Ureter (tissue), 1 donor: ENCODE results near the gene KIF3A. TPM values are rescaled to one million over a fixed set of nuclear protein-coding genes. Genes with fewer than 3 reads are reported as not detected.

Source experiments
- DNase-seq: peaks from one replicate; pipeline ENCODE4 v3.0.0-alpha.2; 2020; ENCODE audit warnings: low spot score
- total RNA-seq: library from RNA; stranded (reverse); gene quantifications from one replicate; pipeline ENCODE4 v1.2.4, GENCODE V29; 2023
- donor health status: DM: yes; HTN: yes; CAD: no.

The KIF3A gene
- total RNA-seq, 1 donor from 2014 or later, result 19.9 TPM

DNA sequence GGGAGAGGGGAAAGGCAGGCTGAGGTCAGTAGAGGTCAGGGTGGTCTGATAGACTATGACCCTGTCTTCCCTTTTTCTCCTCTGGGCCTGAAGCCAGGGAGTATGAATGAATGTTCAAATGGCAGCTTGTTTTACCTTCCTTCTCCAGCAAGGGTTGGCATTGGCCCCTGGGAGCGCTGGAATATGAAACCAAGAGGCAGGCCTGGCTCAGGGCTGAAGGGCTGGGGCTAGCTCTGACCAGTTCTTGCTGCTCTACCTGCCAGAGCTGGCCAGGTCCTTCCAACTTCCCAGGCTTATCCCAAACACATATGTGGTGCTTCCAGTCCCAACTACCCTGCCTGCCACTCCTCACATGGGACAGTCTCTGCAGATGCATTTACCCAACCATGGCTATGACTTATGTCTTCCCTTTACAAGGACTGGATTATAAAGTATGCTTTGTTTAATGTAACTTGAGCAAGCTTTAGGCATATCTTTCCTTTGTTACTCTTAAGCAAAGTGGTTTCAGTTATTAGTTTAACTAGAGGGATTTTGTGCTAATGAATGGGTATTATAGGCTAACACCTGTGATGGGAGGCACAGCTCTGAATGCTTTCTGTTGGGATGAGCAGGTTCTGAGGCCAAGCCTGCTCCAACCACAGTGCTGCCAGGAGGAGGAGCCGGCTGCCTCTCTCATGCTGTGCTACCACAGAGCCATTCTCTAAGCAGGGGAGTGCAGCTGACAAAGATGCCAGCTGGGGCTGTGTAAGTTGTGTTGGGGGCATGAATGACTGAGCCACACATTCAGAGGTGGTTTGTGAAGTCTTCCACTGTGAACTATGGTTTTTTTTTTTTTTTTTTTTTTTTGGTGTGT, 16.0 kb upstream of the KIF3A start:
- DNase-seq, result no peak

DNA sequence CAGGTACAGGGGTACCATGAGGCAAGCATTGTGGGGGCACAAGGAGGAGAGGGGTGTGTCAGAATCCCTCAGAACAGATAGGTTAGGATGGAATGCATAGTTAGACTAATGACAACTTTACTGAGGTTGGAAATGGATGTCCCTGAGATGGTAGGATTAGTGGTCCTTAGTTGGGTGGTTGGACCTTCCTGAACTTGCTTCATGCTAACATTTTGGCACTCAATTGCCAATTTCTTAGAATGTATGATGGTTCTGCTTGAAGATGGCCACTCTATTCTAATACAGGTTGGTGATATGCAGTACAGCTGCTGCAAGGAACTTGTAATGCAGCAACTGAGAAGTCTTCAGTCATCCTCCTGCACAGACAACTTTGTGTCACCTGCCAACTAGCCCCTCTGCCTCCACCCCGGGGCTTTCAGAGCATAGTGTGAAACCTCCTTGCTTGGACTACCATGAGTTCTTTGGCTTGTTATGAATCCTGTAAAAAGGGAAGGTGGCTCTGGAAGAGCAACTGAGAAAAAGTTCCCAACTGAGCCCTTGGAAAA, 15.3 kb upstream of the KIF3A start:
- DNase-seq, result no peak

DNA sequence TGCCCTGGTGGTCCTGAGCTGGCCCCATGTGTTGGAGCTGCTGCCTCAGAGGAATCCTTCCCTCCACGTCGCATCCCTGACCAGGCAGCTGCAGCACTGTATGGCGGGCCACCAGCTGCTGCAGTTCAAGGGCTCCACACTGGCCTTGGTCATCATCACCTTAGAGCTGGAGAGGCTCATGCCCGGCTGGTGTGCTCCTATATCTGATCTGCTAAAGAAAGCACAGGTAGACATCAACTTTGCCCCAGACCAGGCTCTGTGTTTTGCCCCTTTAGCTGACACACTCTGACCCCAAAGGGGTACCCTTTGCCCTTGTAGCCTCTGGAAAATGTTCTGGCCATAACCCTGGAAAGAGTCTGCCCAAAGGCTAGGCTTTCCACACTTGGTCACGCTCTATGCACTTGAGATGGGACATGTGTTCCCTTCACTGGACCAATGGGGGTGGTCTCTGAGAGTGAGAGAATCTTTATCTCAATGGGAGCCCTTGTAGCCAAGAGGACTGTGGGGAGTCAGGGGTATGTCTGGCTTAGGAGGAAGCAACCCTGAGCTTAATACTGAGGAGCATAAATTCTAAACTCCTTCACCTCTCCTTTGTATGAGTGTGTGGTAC, 14.7 kb upstream of the KIF3A start:
- no peak for DNase-seq

DNA sequence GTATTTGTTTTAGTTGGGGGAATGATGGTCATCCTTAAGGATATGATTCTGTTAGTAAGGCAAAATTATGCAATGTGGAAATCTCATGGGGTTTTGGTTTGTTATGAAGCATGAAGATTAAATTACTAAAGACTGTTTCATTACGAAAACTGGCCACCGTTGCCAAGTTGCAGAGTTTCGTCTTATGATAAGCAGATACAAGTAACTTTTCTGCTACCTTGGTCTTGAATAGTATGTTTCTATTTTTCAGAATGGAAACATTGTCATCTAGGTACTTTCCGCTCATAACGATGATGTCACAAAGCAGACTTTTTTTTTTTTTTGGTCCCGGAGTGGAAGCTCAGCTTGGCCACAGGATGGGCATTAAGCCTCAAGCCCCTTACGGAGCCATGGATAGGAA, 14.1 kb upstream of the KIF3A start:
- no peak for DNase-seq

DNA sequence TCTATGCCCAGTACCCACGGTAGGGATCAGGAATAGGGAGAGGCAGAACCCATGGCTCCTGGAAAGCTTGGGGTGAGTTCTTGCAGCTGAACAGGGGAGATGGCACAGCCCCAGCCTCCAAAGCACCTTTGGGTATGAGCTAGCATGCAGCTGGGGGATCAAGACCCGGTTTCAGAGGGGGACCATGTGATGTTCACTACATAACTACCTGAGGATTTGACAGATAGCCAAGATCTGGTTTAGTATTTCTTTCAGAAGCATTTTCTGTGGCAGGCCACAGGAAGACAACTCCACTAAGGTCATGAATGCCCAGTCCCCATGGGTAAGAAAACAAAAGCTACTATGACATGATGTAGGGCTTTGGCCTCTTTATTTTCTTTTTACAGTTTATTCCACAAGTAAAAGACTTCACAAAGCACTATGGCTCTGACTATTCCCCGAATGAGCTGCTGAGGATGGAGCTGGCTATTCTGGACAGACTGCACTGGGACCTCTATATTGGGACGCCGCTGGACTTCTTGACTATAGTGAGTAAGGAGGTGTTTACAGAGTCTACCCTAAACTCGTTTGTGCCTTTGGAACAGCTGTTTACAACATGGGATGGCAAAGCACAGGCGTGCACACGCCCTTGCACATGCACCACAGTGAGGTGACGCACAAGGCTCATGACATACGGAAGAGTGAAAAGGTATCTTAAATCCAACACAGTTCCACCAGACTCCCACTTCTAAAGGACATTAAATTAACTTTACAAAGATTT, 13.3 kb upstream of the KIF3A start:
- no peak for DNase-seq

DNA sequence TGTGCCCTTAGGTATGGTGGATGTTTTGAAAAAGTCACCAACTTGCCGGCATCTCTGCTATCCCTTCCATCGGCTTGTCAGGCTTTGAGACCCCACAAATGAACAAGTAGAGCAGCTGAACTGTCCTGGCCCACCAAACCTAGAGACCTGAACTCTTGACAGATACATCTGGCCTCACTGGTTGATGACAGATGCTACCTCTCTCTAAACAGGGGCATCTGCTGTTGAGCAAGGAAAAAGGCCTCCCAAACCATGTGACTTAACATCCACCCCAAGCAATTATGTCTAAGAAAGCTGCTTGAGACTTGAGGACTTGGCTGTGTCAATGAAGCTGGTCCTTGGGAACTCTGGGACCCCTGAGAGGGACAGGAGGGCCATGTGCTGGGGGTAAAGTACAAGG, 12.2 kb upstream of the KIF3A start:
- no peak for DNase-seq

DNA sequence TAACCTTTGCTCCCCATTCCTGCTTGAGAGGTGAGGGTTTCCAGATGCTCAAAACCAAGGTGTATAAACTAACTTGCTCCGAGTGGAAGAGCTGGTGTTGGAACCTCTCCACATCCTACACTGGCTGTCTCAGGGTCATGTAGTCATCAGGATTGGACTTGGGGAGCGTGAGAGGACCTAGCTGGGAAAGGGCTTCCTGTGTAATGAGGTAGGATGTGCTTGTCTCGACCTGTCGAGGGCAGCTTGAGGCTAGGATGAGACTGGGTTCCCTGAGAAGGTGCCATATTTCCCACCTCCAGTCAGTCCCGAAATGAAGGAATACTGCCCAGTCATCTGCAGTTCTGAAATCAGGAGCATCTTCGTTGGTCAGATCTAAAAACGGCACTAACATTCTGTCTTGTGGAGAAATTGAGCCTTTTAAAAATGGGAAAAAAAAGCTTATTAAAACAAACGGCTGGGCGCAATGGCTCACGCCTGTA, 11.2 kb upstream of the KIF3A start:
- DNase-seq, result no peak

DNA sequence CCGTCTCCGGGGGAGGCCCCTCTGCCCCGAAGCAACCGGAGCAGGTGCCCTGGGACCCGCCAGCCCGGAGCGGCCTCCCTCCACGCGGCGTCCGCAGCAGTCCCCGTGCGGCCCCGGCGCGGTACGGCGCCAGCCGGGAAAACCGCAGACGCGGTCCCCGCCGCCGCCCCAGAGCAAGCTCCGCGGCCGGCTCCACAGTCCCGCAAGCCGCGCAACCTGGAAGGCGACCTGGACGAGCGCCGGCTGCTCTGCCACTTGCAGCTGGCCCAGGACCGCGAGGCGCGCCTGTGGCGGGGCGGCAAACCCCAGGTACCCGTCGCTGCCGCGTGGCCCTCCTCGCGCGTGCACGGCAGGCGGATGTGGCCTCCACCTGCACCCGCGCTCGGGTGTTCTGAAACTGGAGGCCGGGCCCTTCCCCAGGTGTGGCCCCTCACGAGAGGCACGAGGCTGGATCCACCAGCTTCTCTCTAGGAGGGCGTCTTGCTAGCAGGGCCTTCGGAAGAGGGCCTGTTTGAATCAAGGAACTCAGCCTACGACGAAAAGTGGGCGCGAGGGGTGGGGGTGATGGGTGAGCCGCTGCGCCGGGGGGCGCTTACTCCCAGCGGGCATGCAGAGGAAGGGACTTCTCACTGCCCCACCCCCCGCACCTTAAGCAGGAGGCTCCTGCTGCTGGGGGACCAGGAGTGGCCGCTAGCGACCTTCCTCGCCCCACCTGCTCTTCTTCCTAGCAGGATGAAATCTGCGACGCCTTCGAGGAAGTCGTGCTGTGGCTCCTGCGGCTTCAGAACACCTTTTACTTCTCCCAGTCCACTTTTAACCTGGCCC, 10.5 kb upstream of the KIF3A start:
- DNase-seq, result no peak

DNA sequence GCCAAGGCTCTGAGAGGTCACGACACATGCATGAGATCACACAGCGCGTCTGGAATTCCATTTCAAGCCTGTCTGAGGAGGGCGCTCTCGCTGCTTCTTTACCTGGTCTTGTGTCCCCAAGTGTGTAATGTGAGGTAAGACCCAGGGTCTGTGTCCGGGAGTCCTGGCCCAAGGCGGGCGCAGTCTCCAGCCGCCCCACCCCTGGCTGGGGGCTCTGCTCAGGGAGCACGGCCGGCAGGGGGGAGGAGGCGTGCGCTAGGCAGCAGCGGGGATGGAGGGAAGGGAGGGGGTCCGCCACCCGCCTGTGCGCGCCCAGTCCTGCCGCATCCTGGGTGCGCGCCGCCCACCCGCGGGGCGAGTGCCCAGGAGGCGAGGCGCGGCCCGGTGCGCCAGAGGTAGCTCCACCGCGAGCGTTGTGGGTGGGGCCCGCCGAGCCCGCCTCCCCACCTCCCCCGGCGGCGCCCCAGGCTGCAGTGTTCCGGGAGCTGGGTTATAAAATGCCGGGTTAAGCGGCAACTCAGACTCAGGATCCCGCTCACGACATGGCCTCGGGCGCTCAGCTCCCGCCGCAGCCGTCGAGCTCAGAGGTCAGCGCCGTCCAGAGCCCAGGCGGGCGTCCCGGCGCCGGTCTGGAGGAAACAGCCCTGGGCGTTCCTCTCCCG, 9.7 kb upstream of the KIF3A start, which contains the start of gene CCNI2:
Gene CCNI2, plus strand, starts transcription at position 473 of the 662 bp plus-strand sequence. Its CDS starts 70 bp downstream, at position 543.
- no peak for DNase-seq

DNA sequence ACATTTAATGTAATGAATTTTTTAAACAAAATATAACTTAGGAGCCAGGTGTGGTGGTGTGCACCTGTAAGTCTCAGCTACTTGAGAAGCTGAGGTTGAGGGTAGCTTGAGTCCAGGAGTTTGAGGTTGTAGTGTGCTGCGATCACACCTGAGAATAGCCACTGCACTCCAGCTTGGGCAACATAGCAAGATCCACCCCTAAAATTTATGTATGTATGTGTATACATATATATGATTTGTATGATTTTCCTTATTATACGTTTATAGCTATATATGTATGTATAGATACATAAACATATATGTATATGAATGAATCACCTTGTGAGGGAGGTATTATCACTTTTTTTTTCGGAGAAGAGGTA, 9.2 kb upstream of the KIF3A start:
- DNase-seq, result no peak

DNA sequence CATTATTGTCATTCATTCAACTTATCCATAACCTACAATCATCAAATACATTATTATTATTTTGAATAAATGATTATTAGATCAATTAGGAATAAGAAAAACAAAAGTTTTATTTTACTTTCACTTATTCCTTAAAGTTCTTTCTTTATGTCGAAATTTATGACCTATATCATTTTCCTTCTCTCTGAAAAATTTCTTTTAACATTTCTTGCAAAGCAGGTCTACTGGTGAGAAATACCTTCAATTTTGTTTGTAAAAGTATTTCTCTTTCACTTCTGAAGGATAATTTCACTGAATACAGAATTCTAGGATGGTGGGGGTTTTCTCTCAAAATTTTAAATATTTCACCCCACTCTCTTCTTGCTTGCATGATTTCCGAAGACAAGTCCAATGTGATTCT, 7.3 kb upstream of the KIF3A start:
- no peak for DNase-seq

DNA sequence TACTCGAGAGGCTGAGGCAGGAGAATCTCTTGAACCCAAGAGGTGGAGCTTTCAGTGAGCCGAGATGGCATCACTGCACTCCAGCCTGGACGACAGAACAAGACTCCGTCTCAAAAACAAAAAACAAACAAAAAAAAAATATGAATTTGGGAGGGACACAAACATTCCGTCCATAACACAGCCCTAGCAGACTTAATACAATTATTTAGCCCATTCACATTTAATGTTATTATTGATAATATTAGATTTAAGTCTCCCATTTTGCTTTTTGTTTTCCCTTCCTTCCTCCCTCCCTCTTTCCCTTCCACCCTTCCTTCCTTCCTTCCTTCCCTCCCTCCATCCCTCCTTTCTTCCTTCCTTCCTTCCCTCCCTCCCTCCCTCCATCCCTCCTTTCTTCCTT, 5.3 kb upstream of the KIF3A start:
- DNase-seq, result no peak

DNA sequence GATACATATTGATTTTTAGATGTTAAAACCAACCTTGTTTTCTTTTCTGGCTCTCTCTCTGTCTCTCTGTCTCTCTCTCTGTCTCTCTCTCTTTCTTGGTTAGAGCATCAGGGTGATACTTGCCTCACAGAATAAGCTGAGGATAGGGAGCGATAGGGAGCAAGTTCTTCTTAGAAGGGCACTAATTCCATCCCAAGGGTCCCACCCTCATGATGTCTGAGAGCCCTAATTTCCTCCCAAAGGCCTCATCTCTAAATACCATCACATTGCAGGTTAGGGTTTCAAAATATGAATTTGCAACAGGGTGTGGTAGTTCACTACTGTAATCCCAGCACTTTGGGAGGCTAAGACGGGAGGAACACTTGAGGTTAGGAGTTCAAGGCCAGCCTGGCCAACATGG, 4.8 kb upstream of the KIF3A start:
- no peak for DNase-seq

DNA sequence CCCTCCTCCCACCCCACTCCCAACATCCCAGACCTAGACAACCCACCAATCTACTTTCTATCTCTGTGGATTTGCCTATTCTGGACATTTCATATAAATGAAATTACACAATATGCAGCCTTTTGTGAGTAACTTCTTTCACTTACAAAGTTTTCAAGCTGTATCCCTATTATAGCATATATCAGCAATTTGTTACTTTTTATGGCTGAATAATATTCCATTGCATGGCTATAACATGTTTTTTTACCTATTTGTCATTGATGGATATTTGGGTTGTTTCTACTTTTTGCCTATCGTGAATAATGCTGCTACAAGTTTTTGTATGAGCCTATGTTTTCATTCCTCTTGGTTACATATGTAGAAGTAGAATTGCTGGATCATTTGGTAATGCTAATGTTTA, 1.9 kb upstream of the KIF3A start:
- no peak for DNase-seq

DNA sequence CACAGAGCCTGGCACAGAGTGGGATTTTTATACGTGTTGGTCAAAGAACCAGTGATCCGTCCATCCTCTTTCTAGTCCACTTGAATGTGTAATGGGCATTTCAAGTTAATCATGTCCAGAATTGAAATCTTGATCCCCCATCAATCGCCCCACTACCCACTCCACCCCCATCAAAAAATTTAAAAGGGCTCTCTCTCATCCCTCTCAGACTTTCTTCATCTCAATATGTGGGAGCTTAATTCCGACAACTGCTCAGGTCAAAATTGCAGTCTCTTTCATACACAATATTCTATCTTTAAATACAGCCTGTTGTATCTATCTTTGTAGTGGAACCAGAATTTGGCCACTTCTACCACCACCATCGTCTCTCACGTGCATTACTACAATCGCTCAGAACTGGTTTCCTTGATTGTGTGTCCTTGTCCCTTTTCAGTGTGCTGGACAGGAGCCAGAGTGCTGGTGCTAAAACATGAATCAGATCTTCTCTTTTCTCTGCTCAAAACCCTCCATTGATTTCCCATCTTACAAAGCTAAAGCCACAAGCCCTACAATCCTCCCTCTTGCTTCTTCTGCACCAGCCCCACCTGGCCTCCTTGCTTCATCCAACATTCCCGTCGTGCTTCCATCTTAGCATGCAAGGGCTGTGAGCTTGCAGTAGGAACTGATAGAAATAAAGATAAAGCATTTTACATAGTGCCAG, 786 bp upstream of the KIF3A start:
- DNase-seq, result no peak

DNA sequence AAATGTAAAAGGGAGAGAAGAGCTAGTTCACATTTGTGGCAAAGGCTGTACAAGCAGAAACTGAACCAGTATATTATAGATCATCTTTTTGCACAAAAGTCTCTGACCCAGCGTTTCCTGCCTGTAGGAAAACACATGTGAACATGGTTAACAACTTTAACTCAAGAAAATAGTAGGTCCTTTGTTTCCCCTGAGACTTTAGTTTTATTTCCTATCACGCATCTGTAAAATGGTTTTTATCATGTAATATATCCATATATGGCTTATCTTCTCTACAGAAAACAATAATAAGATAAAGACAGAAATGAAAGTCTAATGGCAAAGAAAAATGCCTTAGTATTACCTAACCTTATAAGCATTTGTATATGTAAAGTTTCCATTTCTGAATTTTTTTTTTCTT, 2.7 kb downstream of the KIF3A start:
- DNase-seq, result no peak

DNA sequence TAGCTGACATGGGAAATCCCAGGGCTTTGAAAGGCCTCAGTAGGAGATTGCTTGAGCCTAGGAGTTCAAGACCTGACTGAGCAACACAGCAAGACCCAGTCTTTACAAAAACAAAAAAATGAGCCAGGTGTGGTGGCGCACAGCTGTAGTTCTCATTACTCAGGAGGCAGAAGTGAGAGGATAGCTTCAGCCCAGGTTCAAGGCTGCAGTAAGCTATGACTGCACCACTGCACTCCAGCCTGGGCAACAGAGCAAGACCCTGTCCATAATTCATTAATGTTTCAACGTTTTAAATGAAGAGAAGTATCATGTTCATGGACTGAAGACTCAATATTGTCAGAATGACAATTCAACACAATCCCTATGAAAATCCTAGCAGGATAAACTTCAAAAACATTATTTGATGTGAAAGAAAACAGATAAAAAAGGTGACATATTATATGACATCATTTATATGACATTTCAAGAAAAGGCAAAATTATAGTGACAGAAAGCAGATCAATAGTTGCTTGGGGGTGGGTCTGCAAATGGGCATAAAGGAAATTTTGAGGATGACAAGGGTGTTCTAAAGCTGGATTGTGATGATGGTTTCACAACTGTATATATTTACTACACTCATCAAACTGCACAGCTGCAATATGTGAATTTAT, 3.7 kb downstream of the KIF3A start:
- no peak for DNase-seq

DNA sequence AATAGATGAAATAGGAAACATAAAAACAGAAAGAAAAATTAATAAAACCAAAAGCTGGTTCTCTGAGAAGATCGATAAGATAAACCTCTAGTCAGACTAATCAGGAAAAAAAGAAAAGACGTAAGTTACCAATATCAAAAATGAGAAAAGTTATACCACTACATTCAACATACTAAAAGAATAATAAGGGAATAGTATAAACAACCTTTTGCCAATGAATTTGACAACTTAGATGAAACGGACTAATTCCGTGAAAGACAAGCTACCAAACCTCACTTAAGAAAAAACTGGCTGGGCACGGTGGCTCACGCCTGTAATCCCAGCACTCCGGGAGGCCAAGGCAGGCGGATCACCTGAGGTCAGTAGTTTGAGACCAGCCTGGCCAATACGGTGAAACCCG, 7.5 kb downstream of the KIF3A start:
- DNase-seq, result no peak

DNA sequence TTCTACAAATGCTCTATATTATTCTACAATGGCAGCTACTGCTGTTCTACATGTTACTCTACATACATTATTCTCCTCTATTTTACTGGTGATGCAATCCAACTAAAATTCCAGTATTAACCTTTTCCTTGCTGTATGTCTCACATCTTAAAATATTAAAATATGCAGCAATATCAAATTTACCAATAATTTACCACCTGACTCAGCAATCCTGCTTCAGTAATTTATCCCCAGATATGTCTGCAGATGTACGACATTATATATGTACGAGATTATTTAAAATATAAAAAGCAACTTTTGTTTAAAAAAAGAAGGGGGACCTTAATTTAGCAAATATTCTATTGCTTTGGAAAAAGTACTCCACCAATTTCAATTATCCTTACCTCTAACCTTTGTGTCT, 11.6 kb downstream of the KIF3A start:
- no peak for DNase-seq
